BLaER1 (cell line): ENCODE data around the gene ACOX3.
"Not testable (repeated sequence)": the region's sequence is repeated elsewhere in the genome, so short reads cannot be mapped to it uniquely, and the experiment has no call there.

Experiments
- H3K27ac ChIP-seq: shearing (Covaris generic); formaldehyde crosslinking; 2 replicates; pipeline ENCODE4 v1.8.1; 2022
- H3K27me3 ChIP-seq: shearing (Covaris generic); formaldehyde crosslinking; 2 replicates; pipeline ENCODE4 v1.8.1; 2022
- H3K36me3 ChIP-seq: shearing (Covaris generic); formaldehyde crosslinking; 2 replicates; pipeline ENCODE4 v1.8.1; 2022
- H3K4me1 ChIP-seq: shearing (Covaris generic); formaldehyde crosslinking; 2 replicates; pipeline ENCODE4 v1.8.1; 2022
- H3K4me2 ChIP-seq: shearing (Covaris generic); formaldehyde crosslinking; 2 replicates; pipeline ENCODE4 v1.8.1; 2022
- H3K4me3 ChIP-seq: shearing (Covaris generic); formaldehyde crosslinking; 2 replicates; pipeline ENCODE4 v1.8.1; 2022
- H3K9ac ChIP-seq: shearing (Covaris generic); formaldehyde crosslinking; 2 replicates; pipeline ENCODE4 v1.8.1; 2022
- H3K9me3 ChIP-seq: shearing (Covaris generic); formaldehyde crosslinking; 2 replicates; pipeline ENCODE4 v1.8.1; 2022
- H4K20me1 ChIP-seq: shearing (Covaris generic); formaldehyde crosslinking; 2 replicates; pipeline ENCODE4 v1.8.1; 2022
- Cebpa-rat ChIP-seq: shearing (Covaris generic); IDR thresholded peaks from 2 replicates; pipeline ENCODE4 v1.8.1; 2022

Gene ACOX3

DNA sequence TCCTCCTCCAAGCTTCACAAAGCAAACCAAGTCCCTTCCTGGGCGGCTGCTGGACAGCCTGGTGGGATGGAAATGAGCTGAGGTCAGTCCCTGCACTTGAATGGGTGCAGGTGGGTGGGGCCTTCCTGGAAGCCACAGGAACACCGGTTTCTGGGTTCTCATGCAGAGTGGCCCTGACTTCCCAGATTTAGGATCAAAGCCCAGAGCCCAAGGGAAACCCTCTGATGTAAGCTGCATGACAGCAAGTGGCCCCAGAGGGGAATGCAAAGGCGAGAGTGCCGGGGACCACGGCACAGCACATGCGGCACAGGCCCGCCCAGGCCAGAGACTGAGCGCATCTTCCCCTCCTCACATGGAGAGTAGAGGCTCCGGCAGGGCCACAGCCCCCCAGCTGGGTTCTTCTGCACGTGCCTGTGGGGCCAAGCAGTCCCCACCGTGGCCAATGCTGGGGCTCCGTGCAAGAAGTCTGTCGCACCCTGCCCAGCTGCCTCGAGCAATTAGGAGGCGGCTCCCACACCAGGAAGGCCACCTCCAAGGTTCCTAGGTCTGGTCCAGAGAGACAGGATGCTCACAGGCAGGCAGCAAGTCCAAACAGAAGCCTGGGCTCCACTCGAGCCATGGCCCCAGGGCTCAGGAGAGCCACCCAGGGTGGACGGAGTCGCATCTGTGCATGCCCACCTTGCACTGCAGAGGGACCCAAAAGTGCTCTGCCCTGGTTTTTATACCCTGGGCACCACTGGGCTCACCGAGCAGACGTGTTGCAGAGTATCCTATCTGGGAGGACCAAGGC lies 88.0 kb downstream of the ACOX3 start:
- H3K4me1 ChIP-seq: peaks cover 86% of the 10 kb centered on the region
- H3K4me3 ChIP-seq: peak overlapping the region; percentile 25; the same call in 1 of the 2 replicates
- TF ChIP-seq Cebpa-rat: no peak
- peak overlapping the region; percentile 21 for H3K9ac ChIP-seq
- no peaks in the 10 kb centered on the region for H3K9me3 ChIP-seq
- peak overlapping the region; percentile 88 for H3K4me2 ChIP-seq
- H3K36me3 ChIP-seq: no peaks in the 10 kb centered on the region
- no peak overlapping the region for H3K27ac ChIP-seq
- H4K20me1 ChIP-seq: peaks cover 26% of the 10 kb centered on the region
- H3K27me3 ChIP-seq: no peaks in the 10 kb centered on the region

- Histone ChIP-seq H4K20me1 (peaks cover 26% of the 10 kb centered on the region), H3K4me1 (peaks cover 85% of the 10 kb centered on the region), H3K4me3 (no peak overlapping the region), H3K27me3 (no peaks in the 10 kb centered on the region), H3K9me3 (no peaks in the 10 kb centered on the region), H3K27ac (no peak overlapping the region), H3K4me2 (peak overlapping the region; percentile 88), H3K9ac (peak overlapping the region; percentile 21; the same call in 1 of the 2 replicates), H3K36me3 (no peaks in the 10 kb centered on the region)
- no peak for TF ChIP-seq Cebpa-rat
Observed at GRCh38 chr4:8351931-8352367, 88.6 kb downstream of the ACOX3 start.

- Histone ChIP-seq H3K4me3 (no peak overlapping the region), H3K27ac (0 out of 2 replicates have a peak overlapping the region, but pooled peaks have one; percentile 15), H3K27me3 (no peaks in the 10 kb centered on the region), H3K9ac (peak overlapping the region; percentile 21; the same call in 1 of the 2 replicates), H3K9me3 (no peaks in the 10 kb centered on the region), H3K4me1 (peaks cover 75% of the 10 kb centered on the region), H3K4me2 (peak overlapping the region; percentile 88), H3K36me3 (no peaks in the 10 kb centered on the region), H4K20me1 (peaks cover 22% of the 10 kb centered on the region)
- no peak for TF ChIP-seq Cebpa-rat
Observed at GRCh38 chr4:8350841-8351461, 89.6 kb downstream of the ACOX3 start.

DNA sequence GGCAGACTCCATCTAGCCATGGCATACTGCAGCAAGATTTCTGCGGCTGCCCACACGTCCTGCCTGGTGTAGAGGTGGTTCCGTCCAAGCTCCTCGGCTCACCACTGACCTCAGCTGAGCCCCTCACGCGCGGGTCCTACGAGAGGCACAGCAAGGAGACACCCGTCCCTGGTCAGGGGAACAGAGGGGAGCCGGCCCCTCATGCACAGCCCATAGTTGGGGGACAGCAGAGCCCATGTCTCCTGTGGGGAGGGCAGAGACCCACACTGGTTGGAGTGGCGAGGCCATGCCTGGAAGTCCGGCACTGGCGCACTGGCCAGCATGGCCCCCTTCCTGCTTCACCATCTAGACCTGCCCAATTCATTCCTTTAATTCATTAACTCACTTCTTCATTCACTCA lies 90.2 kb downstream of the ACOX3 start:
- Histone ChIP-seq H3K27ac (no peak overlapping the region), H3K9ac (no peak overlapping the region), H3K4me1 (peaks cover 69% of the 10 kb centered on the region), H3K9me3 (no peaks in the 10 kb centered on the region), H3K4me3 (no peak overlapping the region), H4K20me1 (peaks cover 21% of the 10 kb centered on the region), H3K36me3 (no peaks in the 10 kb centered on the region), H3K27me3 (no peaks in the 10 kb centered on the region), H3K4me2 (peak overlapping the region; percentile 88; the same call in 1 of the 2 replicates)
- TF ChIP-seq Cebpa-rat: no peak

GRCh38 chr4:8349664-8350236 lies 90.8 kb downstream of the ACOX3 start:
- Histone ChIP-seq H3K9ac (no peak overlapping the region), H4K20me1 (peaks cover 21% of the 10 kb centered on the region), H3K4me3 (no peak overlapping the region), H3K27ac (no peak overlapping the region), H3K9me3 (no peaks in the 10 kb centered on the region), H3K4me2 (no peak overlapping the region), H3K36me3 (no peaks in the 10 kb centered on the region), H3K4me1 (peaks cover 63% of the 10 kb centered on the region), H3K27me3 (no peaks in the 10 kb centered on the region)
- TF ChIP-seq Cebpa-rat: no peak

DNA sequence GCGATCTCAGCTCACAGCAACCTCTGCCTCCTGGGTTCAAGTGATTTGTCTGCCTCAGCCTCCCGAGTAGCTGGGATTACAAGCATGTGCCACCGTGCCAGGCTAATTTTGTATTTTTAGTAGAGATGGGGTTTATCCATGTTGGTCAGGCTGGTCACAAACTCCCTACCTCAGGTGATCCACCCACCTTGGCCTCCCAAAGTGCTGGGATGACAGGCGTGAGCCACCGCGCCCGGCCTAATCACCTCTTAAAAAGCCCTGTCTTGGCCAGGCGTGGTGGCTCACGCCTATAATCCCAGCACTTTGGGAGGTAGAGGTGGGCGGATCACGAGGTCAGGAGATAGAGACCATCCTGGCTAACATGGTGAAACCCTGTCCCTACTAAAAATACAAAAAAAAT lies 91.3 kb downstream of the ACOX3 start:
- Histone ChIP-seq H4K20me1 (peaks cover 21% of the 10 kb centered on the region), H3K4me1 (peaks cover 58% of the 10 kb centered on the region)
- not testable (repeated sequence) for H3K9me3 ChIP-seq, H3K4me2 ChIP-seq, H3K36me3 ChIP-seq, H3K27me3 ChIP-seq, H3K4me3 ChIP-seq, H3K27ac ChIP-seq, H3K9ac ChIP-seq

- Histone ChIP-seq H3K4me3 (no peak overlapping the region), H3K9ac (no peak overlapping the region), H3K4me2 (peak overlapping the region; percentile 62), H3K4me1 (peaks cover 50% of the 10 kb centered on the region), H3K9me3 (no peaks in the 10 kb centered on the region), H3K36me3 (no peaks in the 10 kb centered on the region), H4K20me1 (peaks cover 12% of the 10 kb centered on the region), H3K27me3 (peaks cover 5% of the 10 kb centered on the region; the same call in 1 of the 2 replicates), H3K27ac (no peak overlapping the region)
- no peak for TF ChIP-seq Cebpa-rat
Observed at GRCh38 chr4:8348071-8348470, 92.5 kb downstream of the ACOX3 start.

DNA sequence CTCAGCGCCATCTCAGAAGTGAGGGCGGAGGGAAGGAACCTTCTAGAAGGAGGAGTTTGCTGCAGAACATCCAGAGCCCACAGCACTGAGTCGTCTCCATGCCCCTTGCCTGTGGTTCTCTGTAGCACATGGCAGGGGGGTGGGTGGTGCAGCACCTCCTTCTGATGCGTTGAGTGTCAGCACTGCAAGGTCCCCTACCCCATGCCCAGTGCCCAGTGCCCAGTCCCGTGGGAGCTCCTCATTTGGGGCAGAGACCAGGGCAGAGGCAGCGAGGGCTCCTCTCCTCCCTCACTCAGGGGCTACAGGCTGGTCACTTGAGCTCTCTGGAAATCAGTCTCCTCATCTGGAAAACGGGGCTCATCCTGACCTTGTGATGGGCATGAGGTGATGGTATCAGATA lies 92.9 kb downstream of the ACOX3 start:
- Histone ChIP-seq H4K20me1 (peaks cover 7% of the 10 kb centered on the region), H3K4me2 (peak overlapping the region; percentile 62), H3K9ac (no peak overlapping the region), H3K9me3 (no peaks in the 10 kb centered on the region), H3K27me3 (peaks cover 9% of the 10 kb centered on the region), H3K27ac (no peak overlapping the region), H3K36me3 (no peaks in the 10 kb centered on the region), H3K4me1 (peaks cover 50% of the 10 kb centered on the region), H3K4me3 (no peak overlapping the region)
- TF ChIP-seq Cebpa-rat: no peak

GRCh38 chr4:8346838-8347605 lies 93.5 kb downstream of the ACOX3 start:
- Histone ChIP-seq H3K4me1 (peaks cover 50% of the 10 kb centered on the region), H3K4me3 (no peak overlapping the region), H3K36me3 (no peaks in the 10 kb centered on the region), H3K9me3 (peaks cover under 1% of the 10 kb centered on the region), H3K27me3 (peaks cover 15% of the 10 kb centered on the region), H4K20me1 (peaks cover 1% of the 10 kb centered on the region; the same call in 1 of the 2 replicates), H3K27ac (no peak overlapping the region), H3K4me2 (0 out of 2 replicates have a peak overlapping the region, but pooled peaks have one; percentile 62), H3K9ac (no peak overlapping the region)
- TF ChIP-seq Cebpa-rat: no peak
